Activated CD8-positive, alpha-beta memory T cell treated with anti-CD3 and anti-CD28 coated beads for 36 hours (primary cell): Measurements from ENCODE around the gene CLCN3. TPM values are rescaled to one million over a fixed set of nuclear protein-coding genes. Genes with fewer than 3 reads are reported as not detected.
"Not testable (repeated sequence)": the region's sequence is repeated elsewhere in the genome, so short reads cannot be mapped to it uniquely, and the experiment has no call there.

ENCODE experiments used
- CTCF ChIA-PET: fragments of 350-600 bp; sonication (Branson Sonifier 250); formaldehyde crosslinking; loops from one replicate; lab custom pipeline; 2021; ENCODE audit warnings: antibody characterized with exemption; lab: Charles Lee
- POLR2A ChIA-PET: fragments of 350-600 bp; sonication (Branson Sonifier 250); formaldehyde crosslinking; loops from one replicate; lab custom pipeline; 2021; ENCODE audit warnings: antibody characterized with exemption; lab: Charles Lee
- total RNA-seq, 2 experiments: library from RNA; stranded (reverse); gene quantifications; one replicate each; pipeline ENCODE4 v1.2.3, GENCODE V29; 2021

Gene CLCN3
- 10 to 100 TPM; 20.5 to 23.1 TPM for total RNA-seq

DNA sequence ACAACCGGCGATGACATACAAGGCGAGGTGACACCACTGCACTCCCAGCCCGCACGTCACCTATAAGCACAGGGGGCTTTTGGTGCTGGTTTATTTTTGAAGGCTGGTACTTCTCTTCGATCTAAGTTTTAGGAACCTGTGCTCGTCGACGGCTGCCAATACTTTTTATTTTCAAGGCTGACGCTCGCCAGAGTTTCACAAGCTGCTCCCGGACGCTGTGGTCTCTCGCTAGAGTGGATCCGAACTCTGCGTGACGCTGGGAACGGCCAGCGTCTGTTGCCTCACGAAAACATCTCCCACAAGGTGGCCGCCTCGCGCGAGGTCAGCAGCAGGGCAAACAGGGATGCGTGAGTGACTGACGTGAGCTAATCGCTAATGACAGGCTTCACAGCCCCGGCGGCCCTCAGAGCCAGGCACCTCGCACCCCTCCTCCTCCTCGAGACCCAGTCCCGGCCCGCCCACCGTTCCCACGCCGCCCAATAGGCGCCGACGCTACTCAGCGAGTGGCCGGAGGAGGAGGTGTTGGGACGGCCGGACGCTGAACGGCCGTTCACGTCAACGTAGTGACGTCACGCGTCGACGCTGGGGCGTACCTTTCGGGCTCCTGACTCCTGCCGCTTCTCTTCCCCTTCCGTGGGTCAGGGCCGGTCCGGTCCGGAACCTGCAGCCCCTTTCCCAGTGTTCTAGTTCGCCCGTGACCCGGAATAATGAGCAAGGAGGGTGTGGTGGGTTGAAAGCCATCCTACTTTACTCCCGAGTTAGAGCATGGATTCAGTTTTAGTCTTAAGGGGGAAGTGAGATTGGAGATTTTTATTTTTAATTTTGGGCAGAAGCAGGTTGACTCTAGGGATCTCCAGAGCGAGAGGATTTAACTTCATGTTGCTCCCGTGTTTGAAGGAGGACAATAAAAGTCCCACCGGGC lies at the start of gene CLCN3:
CLCN3 (plus strand) TSS at position 621 of the 922 bp plus-strand sequence. CDS start 15,351 bp downstream, outside the sequence.
- CTCF ChIA-PET: no interaction called here
- POLR2A ChIA-PET: interaction anchor here (0.5 to 1.5 kb wide), 4 partner anchors 9 to 611 kb away, joined by 3 to 9 read pairs (median 4); partner anchors contain the start of gene HPF1

DNA sequence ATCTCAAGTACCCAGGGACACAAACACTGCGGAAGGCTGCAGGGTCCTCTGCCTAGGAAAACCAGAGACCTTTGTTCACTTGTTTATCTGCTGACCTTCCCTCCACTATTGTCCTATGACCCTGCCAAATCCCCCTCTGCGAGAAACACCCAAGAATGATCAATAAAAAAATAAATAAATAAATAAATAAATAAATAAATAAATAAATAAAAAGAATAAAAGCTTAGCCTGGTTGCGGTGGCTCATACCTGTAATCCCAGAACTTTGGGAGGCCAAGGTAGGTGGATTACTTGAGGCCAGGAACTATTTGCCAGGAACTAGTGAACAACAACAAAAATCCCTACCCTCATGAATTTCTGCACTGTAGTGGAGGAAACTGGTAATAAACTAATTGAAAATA lies 49.4 kb upstream of the CLCN3 start:
- CTCF ChIA-PET, POLR2A ChIA-PET: not testable (repeated sequence)

DNA sequence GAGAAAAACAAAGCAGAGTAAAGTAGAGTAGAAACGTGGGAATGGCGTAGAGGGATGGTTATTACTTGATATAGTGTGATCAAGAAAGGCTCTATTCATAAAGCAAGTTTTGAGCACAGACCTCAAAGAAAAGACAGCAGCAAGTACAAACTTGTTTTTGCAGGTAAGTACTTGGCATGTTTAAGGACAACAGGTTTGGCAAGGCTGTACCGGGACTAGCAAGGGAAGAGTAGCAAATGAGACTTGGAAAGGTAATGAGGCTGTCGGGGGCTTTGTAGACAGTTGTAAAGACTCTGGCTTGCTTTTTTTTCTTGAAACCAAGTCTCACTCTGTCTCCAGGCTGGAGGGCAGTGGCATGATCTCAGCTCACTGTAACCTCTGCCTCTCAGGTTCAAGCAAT lies 48.9 kb upstream of the CLCN3 start:
- CTCF ChIA-PET: no interaction called here

DNA sequence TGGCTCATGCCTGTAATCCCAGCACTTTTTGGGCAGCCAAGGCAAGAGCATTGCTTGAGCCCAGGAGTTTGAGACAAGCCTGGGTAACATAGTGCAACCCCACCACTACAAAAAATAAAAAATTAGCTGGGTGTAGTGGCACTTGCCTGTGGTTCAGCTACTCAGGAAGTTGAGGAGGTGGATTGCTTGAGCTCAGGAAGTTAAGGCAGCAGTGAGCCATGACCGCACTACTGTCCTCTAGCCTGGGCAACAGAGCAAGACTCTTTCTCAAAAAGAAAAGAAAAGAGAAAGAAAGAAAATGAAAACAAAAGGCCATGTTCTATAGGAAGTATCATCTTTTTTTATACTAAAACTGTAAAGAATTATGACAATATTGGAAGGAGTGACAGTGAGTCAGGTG lies 46.5 kb upstream of the CLCN3 start:
- ChIA-PET CTCF (no interaction called here), POLR2A (no interaction called here)

More for the DNA sequence above, 48.9 kb upstream of the CLCN3 start:
- POLR2A ChIA-PET: no interaction called here

DNA sequence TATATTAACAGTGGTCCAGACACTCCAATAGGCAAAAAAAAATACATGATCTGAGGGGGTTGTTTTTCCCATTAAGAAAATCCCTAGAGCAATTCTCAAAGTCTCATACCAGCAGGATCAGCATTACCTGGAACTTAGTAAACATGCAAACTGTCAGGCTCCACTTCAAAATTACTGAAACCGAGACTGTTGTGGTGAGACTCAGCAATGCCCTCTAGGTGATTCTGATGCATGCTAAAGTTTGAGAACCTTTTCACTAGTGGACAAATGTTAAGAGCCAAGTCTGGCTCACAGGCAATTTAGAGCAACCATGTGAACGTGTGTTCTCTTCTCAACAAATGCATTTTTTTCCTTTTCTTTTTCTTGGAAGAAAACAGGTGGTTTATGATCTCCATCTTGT lies 38.2 kb upstream of the CLCN3 start:
- ChIA-PET CTCF (no interaction called here), POLR2A (no interaction called here)

DNA sequence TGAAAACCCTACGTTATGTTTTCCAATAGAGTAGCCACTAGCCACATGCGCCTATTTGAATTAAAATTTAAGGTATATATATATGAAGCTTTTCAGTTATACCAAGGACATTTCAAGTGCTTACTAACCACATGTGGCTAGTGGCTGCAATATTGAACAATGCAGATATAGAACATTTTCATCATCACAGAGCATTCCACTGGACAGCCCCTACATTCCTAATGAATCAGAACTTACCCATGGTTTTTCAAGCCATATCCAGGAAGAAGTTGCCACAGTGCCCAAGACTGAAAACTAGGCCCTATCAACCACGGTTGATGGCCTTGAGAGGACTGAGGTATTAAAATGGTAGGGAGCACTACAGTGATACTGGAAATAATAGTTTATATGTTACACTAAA lies 37.7 kb upstream of the CLCN3 start:
- ChIA-PET POLR2A (no interaction called here), CTCF (no interaction called here)

DNA sequence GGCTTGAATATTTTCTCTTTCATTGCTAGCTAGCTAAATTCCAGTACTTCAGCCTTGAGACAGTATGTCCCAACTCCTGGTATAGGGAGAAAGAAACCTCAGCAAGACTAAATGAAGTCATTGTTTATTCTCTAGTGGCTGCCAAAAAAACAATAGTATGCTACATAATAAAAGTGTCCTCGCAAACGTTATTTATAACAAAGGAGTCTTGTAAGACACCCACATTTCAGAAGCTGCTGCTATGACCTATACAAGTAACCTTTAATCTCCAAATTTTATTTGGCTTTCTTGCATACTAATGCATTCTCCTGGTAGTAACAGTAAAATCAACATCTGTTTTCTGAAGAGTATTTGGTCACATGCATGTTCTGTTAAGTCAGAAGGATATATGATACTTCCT lies 36.8 kb upstream of the CLCN3 start:
- ChIA-PET POLR2A (no interaction called here), CTCF (no interaction called here)

DNA sequence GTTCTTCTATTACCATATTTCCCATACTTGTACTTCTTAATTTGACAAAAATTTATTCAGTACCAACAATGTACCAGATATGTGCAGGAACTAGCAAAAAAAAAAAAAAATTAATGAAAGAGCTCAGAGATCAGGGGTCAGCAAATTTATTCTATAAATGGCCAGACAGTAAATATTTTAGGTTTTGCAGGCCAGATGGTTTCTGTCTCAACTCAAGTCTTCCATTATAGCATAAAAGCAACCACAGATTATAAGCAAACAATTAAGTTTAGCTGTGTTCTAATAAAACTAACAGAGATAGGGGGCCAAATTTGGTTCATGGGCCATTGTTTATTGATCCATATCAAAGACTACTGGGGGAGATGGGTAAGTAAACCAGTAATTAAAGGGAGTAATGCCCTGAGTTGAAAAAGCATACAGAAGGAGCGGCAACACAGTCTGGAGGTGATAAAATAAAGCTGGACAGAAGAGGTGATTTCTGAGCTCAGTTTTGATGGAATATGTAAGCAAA lies 27.3 kb upstream of the CLCN3 start:
- ChIA-PET CTCF (no interaction called here), POLR2A (no interaction called here)

DNA sequence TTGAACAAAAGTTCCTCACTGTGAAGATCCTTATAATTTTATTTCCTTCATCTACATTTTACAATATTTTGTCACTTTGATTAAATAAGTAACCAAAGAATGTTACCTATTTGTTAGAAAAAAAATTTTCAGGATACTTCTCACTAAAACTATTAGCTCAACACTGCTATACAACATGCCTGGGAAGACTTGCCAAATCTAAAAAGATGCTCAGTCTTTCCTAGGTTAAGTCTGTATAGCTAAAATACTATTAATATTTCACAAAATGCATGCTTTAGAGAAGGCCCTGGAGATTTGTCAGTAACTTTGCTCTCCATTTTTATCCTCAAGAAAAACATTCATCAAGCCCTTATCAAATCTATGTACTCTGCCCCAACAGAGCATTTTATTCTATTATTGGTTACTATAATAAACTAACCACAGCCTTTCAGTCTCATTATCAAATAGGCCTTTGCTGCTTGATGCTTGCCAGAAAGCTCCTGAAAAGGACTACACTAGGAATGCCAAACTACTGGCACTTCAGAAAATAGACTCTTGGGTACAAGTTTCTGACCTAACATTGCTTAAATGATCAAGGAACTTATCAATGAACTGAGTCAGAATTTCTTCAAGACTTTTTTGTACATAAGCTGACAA lies 25.7 kb upstream of the CLCN3 start:
- ChIA-PET POLR2A (no interaction called here), CTCF (no interaction called here)

DNA sequence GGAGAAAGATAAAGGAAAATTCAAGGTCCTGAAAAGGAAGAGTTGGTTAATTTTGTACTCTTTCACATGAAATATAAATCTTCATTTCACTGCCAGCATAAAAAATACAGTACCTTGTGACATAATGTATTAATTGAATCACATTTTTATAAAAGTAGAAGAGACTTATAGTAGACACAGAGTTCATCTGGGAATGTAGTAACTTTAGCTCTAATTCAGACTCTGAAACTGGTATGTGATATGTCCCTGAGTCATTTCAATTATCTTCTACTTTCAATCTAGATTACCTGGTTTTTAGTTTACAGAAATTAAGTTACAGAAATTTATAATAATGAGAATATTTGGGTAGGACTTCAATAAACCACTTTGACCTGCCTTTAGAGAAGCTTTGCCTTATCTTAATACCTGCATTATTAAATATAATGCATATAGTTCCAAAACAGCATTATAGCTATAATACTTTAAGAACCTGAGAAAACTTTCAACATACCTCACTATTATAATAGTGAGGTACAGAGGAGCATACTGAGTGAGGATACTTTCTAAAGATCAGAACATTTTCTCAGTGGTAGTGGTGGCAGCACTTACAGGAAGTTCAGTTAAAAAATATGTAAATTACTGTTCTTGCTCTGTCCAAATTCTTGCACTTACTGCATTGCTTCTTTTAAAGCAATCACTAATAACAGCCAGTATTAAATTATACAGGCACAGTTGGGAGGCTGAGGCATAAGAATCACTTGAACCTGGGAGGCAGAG lies 19.2 kb upstream of the CLCN3 start:
- ChIA-PET POLR2A (no interaction called here), CTCF (interaction anchor here (1.2 kb wide), 1 partner anchor 12 kb away, joined by 6 read pairs; the partner anchor contains the start of gene NEK1)

DNA sequence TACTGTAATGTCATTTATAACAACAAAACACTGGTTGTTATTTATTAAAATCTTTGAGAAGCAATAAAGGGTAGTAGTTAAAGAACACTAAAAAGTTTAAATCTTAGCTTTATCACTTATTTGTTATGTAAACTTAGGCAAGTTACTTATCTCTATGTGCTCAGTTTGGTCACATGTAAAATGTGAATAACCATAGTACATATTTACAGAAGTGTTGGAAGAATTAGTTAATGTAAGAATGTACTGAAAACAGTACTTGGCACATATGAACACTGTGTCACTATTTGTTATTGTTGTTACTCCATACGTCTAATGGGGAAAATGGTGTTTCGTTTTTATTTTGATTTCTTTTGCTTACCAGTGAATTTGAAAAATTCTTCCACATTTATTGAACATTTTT lies 17.1 kb upstream of the CLCN3 start:
- CTCF ChIA-PET: no interaction called here
- POLR2A ChIA-PET: no interaction called here

DNA sequence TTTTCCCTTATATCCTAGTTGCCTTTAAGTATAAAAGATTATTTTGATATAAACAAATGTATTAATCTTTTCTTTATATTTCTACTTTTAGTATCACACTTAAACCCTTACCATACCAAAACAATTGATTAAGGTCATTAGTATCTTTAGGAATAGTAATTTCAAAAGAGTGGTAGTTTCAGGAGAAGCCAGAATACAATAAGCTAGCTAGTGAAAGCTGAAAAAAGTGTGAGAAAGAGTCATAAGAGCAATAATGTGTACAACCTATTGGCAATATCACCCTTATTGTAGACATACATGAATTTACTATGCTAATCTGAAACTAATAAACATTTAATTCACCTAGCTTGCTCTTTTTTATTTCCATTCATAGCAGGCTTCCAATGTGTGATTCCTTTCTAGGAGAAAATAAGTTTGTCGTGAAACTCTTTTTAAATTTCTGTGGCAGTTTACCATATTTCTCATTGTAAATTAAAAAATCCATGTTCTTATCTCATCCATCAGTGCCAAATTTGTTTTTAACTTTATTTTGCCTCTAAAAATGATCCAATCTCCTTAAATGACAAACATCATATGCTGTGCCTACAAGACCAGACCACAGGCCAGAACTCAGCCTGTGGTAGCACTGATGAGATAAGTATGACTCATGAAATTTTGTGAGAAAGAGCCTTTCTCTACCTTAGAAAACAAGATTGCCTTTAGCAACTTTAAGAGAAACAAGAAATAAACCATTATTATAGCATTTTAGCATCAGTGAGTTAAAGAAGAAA lies 16.1 kb upstream of the CLCN3 start:
- ChIA-PET CTCF (no interaction called here), POLR2A (no interaction called here)

DNA sequence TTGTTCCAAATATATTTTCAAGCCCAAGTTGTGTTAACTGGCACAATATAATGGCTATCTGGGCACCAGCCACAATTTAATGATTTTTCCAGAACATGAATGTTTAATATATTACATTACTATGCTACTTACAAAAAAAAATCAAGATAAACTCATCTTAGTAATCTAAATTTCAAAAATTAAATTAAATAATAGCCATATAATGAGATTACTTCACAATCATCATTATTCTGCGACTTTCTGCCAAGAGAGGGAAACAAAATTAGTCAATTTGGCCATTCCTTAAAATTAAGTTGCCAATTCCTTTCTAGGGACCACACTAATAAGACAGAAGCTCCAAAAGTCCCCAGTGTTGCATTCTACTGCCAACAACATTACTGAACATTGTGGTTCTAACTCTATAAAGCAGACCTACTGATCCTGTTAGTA lies 15.5 kb upstream of the CLCN3 start:
- ChIA-PET POLR2A (no interaction called here), CTCF (no interaction called here)

DNA sequence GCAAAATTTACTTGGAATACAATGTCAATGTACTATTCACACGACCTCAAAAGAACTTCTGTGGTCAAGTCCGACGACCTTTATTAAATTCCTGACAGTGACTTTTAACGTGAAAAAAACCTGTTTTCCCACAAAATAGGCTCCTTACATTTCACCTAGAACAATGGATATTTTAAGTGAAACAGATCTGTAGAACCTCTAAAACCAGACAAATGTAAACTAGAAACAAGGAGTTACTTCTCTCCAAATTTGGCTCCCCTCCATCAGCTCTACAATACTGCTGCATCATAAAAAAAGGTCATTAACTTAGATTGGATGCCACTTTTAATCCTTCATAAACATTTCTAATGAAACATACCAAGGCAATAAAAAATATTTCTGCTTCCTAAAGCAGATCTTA lies 9.2 kb upstream of the CLCN3 start:
- POLR2A ChIA-PET: interaction anchor here (2.3 kb wide), 1 partner anchor 10 kb away, joined by 8 read pairs; no protein-coding TSS in a partner anchor
- CTCF ChIA-PET: no interaction called here

DNA sequence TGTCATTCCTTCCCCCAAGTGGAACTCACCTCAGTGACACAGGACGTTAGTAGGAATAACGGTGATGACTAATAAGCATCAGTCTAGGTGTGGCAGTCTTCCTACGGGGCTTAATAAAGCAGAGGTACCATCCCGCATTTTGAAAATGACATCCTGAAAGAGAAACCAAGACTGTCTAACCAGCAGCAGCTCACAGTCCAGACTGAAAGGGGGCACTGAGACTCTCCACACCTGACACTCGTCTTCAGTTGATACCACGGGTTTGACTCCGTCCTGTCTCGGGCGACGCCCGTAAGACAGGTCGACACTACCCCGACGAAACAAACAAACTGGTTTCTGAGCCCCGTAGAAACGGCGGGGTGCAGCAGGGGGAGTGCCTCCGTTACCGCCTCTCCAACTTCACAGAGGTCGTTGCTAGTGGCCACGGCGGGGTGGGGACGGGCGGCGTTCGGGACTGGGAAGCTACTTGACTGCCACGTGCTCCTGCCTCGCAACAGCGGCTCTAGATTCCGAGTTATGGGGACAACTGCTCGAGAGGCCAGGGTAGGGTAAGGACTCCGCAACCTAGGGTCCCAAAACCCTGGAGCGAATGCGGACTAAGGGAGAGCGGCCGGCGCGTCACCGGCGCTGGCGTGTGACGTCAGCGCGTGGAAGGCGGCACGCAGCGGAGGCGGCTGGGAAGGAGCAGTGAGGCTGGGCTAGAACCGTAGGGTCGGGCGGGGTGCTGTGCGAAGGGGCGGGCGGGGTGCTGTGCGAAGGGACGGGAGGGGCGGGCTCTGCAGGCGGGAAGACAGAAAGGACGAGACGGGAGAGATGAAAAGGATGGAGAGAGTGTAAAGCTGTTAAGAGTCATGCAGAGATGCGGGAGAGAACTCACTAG lies 8.1 kb upstream of the CLCN3 start, which contains the start of gene NEK1:
NEK1 (minus strand) TSS at position 593 of the 880 bp plus-strand sequence. CDS start 9,953 bp downstream, outside the sequence.
- CTCF ChIA-PET: interaction anchor here (1.0 to 1.5 kb wide), 3 partner anchors 11 to 198 kb away, joined by 3 to 6 read pairs (median 4); partner anchors contain the start of gene HPF1
- POLR2A ChIA-PET: interaction anchor here (0.7 to 2.3 kb wide), 2 partner anchors 9 to 10 kb away, joined by 3 to 8 read pairs; no protein-coding TSS in a partner anchor

DNA sequence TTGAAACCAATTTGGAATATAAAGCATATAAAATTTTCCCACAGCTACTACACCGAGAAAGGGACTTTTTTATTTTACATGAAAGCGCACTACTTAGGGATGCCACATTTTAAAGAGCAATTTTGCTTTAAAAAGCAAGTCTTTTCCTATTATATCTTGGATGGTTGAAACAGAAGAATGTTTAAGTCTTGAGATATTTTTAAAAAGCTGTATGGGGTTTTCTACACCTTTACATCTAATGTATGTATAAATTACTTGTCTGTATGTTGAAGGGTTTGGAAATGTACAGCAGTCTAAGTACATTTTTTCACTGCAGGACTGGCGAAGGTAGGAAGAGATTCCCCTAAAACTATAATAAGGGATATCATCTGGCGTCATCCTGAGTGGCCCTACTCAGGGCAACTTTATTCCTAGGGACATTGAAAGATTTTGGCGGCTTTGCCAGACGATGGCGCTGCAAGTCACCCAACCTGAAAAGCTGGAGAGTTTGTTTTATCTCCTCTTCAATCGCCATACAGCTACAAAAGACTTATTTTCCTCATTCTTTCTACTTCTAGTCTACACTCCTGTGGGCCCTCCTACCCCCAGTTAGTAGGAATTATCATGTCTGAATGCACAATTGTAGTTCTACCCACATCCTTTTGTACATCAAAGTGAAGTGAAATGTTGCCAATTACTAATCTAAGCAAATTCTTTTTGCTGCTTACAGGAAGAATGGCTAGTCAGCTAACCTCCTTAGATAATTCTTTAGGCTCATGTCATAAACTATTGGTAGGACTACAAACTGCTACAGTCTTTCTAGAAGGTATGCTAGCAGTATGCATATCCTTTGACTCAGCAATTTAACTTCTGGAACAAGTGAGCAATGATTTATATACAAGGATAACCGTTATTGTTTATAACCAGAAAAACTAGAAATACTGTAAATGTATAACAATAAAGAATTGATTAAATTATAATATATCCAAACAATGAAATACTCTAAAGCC lies 7.2 kb upstream of the CLCN3 start:
- ChIA-PET POLR2A (interaction anchor here (0.7 kb wide), 1 partner anchor 9 kb away, joined by 3 read pairs; no protein-coding TSS in a partner anchor), CTCF (interaction anchor here (0.7 to 1.5 kb wide), 7 partner anchors 10 to 197 kb away, joined by 3 to 6 read pairs (median 3); partner anchors contain the start of gene HPF1)
